AG04450 (cell line): ENCODE data around the gene HAX1. TPM values are rescaled to one million over a fixed set of nuclear protein-coding genes. Genes with fewer than 3 reads are reported as not detected.

ENCODE experiments used
- CTCF ChIA-PET: fragments of 300-600, 350-600 bp; formaldehyde crosslinking; extraction: SDS; loops from one replicate; lab custom pipeline; 2022; ENCODE audit warnings: antibody characterized with exemption, inconsistent platforms; lab: Charles Lee
- POLR2A ChIA-PET: fragments of 350-600 bp; formaldehyde crosslinking; extraction: SDS; loops from one replicate; lab custom pipeline; 2021; ENCODE audit warnings: antibody characterized with exemption, inconsistent platforms; lab: Yijun Ruan, JAX
- DNase-seq: peaks from one replicate; pipeline ENCODE4 v3.0.0-alpha.2; 2011; ENCODE audit warnings: low read depth, low spot score
- H3K27ac ChIP-seq: one replicate; pipeline ENCODE4 v1.5.1; 2012; ENCODE audit warnings: low read depth, low read length, control low read depth
- H3K27me3 ChIP-seq: one replicate; pipeline ENCODE4 v1.6.0; 2012; ENCODE audit warnings: low read length; ENCODE audit not compliant: control insufficient read depth, insufficient read depth
- H3K4me3 ChIP-seq: 2 replicates; pipeline ENCODE4 v1.5.1; 2011; ENCODE audit warnings: mild to moderate bottlenecking, low read depth, low read length, control low read depth
- H3K9me3 ChIP-seq: 2 replicates; pipeline ENCODE4 v1.5.1; 2012; ENCODE audit warnings: low read length; ENCODE audit not compliant: control insufficient read depth, insufficient read depth
- polyA plus RNA-seq: library from polyadenylated mRNA; depleted of rRNA; stranded (reverse); fragments of >200 nt; gene quantifications from 2 replicates; pipeline ENCODE4 v1.2.3, GENCODE V29; 2011
- TF ChIP-seq, protein P1 (sequence below): IDR thresholded peaks from 2 replicates; pipeline ENCODE4 v1.5.1; 2011; ENCODE audit warnings: low read depth, low read length, control low read depth, inconsistent platforms

Gene HAX1
- polyA plus RNA-seq, 1 experiment, result 131 TPM

DNA sequence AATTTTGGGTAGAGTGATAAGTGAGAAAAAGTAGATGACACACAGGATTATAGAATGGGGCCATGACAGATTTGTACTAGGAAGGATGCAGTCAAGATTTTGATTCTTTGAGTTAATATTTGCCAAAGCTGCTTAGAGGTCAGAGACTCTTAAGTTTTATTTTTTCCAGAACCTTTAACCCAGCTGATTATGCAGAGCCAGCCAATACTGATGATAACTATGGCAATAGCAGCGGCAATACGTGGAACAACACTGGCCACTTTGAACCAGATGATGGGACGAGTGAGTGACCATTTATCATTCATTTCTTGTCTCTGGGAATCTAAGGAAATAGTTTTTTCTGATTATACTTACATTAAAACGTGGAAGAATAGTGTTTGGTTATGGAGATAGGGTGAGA lies 35.6 kb upstream of the HAX1 start:
- ChIA-PET CTCF (no interaction called here), POLR2A (no interaction called here)

DNA sequence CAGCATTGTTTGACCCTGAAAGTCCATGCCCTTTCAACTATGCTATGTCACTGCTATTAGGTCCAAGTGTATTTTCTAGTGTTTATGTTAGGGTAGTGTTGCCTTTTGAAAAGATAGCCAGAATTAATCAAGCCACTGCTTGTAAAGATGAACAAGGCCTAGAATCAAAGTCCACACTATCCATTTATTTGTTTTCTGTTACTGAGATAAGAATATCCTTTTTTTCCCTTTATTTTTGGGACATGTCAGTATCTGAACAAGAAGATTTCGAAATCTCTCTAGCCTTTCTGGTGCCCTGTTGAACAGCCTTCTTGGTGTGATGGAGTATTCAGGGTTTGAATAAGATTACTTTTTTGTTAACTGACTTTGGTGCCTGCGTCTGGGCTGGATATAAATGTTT lies 35.0 kb upstream of the HAX1 start:
- no peak overlapping the region for H3K27ac ChIP-seq
- POLR2A ChIA-PET, result no interaction called here
- no peak for DNase-seq
- CTCF ChIA-PET, result no interaction called here
- TF ChIP-seq, protein P1, sequence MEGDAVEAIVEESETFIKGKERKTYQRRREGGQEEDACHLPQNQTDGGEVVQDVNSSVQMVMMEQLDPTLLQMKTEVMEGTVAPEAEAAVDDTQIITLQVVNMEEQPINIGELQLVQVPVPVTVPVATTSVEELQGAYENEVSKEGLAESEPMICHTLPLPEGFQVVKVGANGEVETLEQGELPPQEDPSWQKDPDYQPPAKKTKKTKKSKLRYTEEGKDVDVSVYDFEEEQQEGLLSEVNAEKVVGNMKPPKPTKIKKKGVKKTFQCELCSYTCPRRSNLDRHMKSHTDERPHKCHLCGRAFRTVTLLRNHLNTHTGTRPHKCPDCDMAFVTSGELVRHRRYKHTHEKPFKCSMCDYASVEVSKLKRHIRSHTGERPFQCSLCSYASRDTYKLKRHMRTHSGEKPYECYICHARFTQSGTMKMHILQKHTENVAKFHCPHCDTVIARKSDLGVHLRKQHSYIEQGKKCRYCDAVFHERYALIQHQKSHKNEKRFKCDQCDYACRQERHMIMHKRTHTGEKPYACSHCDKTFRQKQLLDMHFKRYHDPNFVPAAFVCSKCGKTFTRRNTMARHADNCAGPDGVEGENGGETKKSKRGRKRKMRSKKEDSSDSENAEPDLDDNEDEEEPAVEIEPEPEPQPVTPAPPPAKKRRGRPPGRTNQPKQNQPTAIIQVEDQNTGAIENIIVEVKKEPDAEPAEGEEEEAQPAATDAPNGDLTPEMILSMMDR, result no peak
- H3K27me3 ChIP-seq, result no peaks in the 10 kb centered on the region
- H3K4me3 ChIP-seq, result no peak overlapping the region
- no peaks in the 10 kb centered on the region for H3K9me3 ChIP-seq

More for the DNA sequence above, 35.6 kb upstream of the HAX1 start:
- TF ChIP-seq, protein P1, result no peak
- Histone ChIP-seq H3K4me3 (no peak overlapping the region), H3K9me3 (no peaks in the 10 kb centered on the region), H3K27me3 (no peaks in the 10 kb centered on the region), H3K27ac (no peak overlapping the region)
- no peak for DNase-seq

DNA sequence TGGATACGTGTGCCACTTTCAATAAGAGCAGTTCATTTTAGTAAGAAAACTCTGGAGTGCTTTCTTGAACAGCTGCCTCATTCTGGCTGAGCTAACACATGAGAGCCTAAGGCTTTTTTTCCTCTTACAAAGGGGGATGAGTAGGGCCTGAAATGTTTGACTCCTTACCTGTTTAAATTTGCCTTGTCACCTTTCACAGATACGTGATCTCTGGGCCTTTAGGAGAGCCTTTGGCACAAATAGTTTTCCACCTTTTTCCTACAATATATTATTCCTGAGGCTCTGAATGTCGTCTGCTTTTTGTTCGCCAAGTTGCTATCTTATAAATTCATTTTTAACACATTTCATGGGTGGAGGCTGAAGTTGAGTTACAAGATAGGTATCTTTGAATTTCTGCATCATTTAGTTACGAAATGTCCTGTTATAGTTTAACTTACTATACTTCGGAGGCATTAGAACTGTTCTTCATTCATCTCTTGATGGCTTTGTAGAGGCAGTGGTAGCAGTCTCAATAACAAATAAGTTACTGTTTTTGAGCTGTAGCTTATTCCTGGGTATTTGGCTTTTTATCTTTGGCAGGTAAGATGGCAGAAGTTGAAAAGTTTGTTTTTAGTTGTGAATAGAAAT lies 34.4 kb upstream of the HAX1 start:
- H3K27me3 ChIP-seq, result no peaks in the 10 kb centered on the region
- H3K27ac ChIP-seq, result no peak overlapping the region
- no peak for DNase-seq
- TF ChIP-seq, protein P1, result no peak
- H3K4me3 ChIP-seq, result no peak overlapping the region
- no peaks in the 10 kb centered on the region for H3K9me3 ChIP-seq
- POLR2A ChIA-PET, result no interaction called here
- CTCF ChIA-PET, result interaction anchor here (0.6 kb wide), 1 partner anchor 96 kb away, joined by 3 read pairs; no protein-coding TSS in a partner anchor

DNA sequence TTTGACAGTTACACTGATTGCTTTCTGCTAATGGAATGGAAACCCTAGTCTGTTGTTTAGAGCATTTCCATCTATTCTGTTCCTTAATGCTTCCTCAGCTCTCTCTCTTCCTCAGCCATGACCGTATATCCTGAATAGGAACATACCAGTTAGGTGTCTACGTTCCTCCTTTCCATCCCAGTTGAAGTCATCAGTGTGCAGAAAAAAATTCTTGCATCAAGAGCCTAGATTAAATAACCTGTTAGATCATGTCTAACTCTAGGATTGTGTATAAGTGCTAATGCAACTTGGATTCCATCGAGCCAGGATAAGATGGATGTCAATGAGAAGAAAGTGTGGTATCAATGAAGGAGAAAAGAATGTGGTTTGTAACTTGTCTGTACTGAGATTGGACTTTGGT lies 32.9 kb upstream of the HAX1 start:
- Histone ChIP-seq H3K27me3 (no peaks in the 10 kb centered on the region), H3K27ac (no peak overlapping the region), H3K9me3 (no peaks in the 10 kb centered on the region), H3K4me3 (no peak overlapping the region)
- CTCF ChIA-PET, result interaction anchor here (1.0 kb wide), 1 partner anchor 32 kb away, joined by 4 read pairs; no protein-coding TSS in a partner anchor
- DNase-seq, result no peak
- POLR2A ChIA-PET, result no interaction called here
- TF ChIP-seq, protein P1, result no peak

DNA sequence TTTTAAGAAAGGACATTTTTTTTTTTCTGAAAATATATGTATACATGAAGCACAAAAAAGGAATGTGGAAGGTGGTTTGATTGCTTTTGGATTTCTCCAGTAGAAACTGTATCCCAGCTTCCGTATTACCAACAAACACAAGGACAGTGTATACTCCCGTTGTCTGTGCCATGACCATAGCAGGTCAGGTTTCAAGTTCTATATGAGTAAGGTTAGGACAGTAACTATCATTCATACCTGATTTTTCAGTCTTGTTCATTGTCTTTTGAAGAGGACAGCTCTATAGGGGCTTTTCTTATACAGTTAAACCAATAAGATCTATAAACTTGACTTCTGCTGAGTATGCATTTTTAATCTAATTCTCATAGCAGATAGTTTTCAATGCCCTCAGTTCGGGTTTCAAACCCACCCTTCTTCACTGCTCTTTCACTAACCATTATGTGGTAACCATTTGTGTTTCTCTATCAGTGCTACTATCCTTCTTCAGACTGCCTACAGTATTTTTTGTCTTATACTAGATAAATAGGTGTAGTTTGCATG lies 32.1 kb upstream of the HAX1 start:
- Histone ChIP-seq H3K27me3 (no peaks in the 10 kb centered on the region), H3K4me3 (no peak overlapping the region), H3K27ac (no peak overlapping the region), H3K9me3 (no peaks in the 10 kb centered on the region)
- no peak for DNase-seq
- TF ChIP-seq, protein P1, result no peak
- ChIA-PET POLR2A (interaction anchor here (1.0 kb wide), 1 partner anchor 298 kb away, joined by 3 read pairs; no protein-coding TSS in a partner anchor), CTCF (interaction anchor here (1.0 kb wide), 1 partner anchor 31 kb away, joined by 4 read pairs; no protein-coding TSS in a partner anchor)
